ENCODE data around the gene PCDHGB2.
"Not testable (repeated sequence)": the region's sequence is repeated elsewhere in the genome, so short reads cannot be mapped to it uniquely, and the experiment has no call there.

Gene PCDHGB2

DNA sequence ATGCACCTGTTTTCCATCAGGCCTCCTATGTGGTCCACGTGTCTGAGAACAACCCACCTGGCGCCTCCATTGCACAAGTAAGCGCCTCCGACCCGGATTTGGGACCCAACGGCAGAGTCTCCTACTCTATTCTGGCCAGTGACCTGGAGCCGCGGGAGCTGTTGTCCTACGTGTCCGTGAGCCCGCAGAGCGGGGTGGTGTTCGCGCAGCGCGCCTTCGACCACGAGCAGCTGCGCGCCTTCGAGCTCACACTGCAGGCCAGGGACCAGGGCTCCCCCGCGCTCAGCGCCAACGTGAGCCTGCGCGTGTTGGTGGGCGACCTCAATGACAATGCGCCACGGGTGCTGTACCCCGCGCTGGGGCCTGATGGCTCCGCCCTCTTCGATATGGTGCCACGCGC lies 8.2 kb upstream of the PCDHGB2 start:
- no peak for DNase-seq

DNA sequence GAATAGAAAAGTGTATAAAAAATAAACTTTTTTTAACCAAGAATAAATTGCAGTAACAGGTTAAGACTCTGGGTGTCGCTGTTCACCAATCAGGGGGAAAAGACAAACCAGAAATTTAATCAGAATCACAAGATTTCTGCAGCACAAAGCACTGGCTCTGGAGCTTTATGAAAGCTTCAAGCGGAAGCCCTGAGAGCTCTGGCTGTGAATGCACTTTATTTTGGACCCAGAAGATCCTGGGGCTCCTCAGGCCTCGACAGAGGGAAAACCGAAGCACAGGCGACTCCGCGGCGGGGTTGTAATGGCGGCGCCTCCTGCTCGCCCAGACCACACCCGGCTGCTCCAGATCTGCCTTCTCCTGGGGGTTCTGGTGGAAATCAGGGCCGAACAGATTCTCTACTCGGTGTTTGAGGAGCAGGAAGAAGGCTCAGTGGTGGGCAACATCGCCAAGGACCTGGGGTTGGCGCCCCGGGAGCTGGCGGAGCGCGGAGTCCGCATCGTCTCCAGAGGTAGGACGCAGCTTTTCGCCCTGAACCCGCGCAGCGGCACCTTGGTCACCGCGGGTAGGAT lies 4.8 kb upstream of the PCDHGB2 start, which contains the start of gene PCDHGA4:
Gene PCDHGA4 (plus strand): TSS at position 122 of the 570 bp plus-strand sequence. CDS start 87 bp downstream, at position 209.
- DNase-seq, result peak in 1 of 2 experiments; percentile 7

DNA sequence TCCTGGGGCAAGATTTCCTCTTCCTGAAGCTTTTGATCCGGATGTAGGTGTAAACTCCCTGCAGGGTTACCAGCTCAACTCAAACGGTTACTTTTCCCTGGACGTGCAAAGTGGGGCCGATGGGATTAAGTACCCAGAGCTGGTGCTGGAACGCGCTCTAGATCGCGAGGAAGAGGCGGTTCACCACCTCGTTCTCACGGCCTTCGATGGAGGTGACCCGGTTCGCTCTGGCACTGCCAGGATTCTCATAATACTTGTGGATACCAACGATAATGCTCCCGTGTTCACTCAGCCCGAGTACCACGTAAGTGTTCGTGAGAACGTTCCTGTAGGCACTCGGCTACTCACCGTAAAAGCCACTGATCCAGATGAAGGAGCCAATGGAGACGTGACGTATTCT lies 4.2 kb upstream of the PCDHGB2 start:
- DNase-seq, result no peak

DNA sequence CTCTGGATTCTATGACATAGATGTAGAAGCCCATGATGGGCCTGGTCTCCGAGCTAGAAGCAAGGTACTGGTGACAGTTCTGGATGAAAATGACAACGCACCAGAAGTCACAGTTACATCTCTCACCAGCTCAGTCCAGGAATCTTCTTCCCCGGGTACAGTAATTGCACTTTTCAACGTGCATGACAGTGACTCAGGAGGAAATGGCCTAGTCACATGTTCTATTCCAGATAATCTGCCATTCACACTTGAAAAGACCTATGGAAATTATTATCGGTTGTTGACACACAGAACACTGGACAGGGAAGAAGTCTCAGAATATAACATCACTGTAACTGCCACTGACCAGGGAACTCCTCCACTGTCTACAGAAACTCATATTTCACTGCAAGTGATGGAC lies 3.7 kb upstream of the PCDHGB2 start:
- DNase-seq, result no peak

DNA sequence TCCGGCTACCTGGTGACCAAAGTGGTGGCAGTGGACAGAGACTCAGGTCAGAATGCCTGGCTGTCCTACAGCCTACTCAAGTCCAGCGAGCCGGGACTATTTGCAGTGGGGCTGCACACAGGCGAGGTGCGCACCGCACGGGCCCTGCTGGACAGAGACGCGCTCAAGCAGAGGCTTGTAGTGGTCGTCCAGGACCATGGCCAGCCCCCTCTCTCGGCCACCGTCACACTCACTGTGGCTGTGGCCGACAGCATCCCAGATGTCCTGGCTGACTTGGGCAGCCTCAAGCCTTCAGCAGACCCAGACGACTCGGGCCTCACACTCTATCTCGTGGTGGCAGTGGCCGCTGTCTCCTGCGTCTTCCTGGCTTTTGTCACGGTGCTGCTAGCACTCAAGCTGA lies 2.8 kb upstream of the PCDHGB2 start:
- no peak for DNase-seq

DNA sequence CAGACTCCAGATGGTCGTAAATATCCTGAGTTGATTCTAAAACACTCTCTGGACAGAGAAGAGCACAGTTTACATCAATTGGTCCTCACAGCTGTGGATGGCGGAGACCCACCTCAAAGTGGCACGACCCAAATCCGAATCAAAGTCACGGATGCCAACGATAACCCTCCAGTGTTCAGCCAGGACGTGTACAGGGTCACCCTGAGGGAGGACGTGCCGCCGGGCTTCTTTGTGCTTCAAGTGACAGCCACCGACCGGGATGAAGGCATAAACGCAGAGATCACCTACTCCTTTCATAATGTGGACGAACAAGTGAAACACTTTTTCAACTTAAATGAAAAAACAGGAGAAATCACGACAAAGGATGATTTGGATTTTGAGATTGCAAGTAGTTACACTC lies 891 bp downstream of the PCDHGB2 start:
- DNase-seq, result no peak

DNA sequence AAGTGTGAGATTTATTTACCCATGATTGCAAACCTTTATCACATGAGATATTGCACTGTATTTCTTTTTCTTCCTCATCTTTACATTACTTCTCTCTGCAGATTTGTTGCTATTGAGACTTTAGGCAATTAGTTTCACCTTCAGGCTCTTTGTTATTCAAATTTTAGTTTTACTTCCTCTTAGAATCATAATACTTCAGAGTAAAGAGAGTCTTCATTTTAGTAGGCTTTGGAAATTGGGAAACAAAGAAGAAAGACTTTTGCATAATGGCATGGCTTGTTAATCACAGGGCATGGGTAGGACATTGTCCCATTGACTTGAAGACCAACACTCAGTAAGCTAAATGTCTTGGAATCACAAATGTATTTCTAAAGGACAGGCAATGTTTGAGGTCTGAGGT lies 2.9 kb downstream of the PCDHGB2 start:
- DNase-seq, result no peak

DNA sequence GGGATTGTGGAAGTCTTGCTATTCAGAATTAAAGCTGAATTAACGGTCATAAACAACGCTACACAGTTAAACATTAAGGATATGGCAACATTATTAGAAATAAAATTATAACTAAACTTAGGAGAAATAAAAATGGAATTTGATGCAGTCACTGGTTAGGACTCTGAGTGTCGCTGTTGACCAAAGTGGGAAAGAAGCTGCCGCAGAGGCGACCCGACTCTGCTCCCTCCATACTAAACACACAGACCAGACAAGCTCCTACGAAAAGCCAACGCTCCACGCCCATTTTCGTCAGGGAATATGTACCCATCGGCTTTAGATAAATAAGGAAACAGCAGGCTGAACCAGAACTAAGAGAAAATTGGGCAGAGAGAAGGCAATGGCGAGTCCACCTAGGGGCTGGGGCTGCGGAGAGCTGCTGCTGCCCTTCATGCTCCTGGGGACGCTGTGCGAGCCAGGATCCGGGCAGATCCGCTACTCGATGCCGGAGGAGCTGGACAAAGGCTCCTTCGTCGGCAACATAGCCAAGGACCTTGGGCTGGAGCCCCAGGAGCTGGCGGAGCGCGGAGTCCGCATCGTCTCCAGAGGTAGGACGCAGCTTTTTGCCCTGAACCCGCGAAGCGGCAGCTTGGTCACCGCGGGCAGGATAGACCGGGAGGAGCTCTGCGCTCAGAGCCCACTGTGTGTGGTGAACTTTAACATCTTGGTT lies 4.3 kb downstream of the PCDHGB2 start, which contains the start of gene PCDHGA5:
Gene PCDHGA5 (plus strand): TSS at position 211 of the 709 bp plus-strand sequence. CDS start 169 bp downstream, at position 380.
- no peak for DNase-seq

DNA sequence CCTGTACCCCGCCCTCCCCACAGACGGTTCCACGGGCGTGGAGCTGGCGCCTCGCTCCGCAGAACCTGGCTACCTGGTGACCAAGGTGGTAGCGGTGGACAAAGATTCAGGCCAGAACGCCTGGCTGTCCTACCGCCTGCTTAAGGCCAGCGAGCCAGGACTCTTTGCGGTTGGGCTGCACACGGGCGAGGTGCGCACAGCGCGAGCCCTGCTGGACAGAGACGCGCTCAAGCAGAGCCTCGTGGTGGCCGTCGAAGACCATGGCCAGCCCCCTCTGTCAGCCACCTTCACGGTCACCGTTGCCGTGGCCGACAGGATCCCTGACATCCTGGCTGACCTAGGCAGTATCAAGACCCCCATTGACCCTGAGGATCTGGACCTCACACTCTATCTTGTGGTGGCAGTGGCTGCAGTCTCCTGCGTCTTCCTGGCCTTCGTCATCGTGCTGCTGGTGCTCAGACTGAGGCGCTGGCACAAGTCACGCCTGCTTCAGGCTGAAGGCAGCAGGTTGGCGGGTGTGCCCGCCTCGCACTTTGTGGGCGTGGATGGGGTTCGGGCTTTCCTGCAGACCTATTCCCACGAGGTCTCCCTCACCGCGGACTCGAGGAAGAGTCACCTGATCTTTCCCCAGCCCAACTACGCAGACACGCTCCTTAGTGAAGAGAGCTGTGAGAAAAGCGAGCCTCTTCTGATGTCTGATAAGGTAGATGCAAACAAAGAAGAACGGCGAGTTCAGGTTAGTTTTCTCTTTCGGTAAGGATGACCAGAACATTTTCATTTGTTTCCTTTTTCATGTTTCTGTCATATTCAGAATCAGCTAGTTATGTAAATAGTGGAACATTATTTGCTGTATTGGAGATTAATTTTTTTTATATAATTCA lies 6.5 kb downstream of the PCDHGB2 start:
- DNase-seq, result no peak

DNA sequence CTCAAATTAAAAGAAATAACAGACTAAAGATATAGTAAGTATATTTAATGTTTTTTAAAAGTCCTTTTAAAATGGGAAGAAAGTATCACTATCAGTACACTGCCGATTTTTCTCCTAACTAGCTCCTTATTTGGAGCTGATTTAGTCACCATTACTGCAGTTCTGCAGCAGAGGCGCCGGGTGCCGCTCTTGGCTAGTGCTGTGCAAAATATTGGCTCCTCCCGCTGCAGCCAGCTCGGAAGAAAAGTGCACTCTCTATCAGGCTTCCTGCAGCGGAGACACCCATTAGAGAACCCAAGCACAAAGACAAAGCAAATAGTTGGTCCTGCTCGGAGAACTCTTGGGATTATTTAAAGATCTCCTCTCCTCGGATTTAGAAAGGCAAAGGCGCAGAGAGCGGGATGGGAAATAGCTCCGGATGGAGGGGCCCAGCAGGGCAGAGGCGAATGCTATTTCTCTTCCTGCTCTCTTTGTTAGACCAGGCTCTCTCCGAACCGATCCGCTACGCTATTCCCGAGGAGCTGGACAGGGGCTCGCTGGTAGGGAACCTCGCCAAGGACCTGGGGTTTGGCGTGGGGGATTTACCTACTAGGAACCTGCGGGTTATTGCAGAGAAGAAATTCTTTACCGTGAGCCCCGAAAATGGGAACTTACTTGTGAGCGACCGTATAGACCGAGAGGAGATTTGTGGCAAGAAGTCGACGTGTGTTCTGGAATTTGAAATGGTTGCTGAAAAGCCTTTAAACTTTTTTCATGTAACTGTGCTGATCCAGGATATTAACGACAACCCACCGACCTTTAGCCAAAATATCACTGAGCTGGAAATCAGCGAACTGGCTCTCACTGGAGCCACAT lies 10.4 kb downstream of the PCDHGB2 start, which contains the start of gene PCDHGB3:
Gene PCDHGB3 (plus strand): TSS at position 249 of the 855 bp plus-strand sequence. CDS start 153 bp downstream, at position 402.
- no peak for DNase-seq

DNA sequence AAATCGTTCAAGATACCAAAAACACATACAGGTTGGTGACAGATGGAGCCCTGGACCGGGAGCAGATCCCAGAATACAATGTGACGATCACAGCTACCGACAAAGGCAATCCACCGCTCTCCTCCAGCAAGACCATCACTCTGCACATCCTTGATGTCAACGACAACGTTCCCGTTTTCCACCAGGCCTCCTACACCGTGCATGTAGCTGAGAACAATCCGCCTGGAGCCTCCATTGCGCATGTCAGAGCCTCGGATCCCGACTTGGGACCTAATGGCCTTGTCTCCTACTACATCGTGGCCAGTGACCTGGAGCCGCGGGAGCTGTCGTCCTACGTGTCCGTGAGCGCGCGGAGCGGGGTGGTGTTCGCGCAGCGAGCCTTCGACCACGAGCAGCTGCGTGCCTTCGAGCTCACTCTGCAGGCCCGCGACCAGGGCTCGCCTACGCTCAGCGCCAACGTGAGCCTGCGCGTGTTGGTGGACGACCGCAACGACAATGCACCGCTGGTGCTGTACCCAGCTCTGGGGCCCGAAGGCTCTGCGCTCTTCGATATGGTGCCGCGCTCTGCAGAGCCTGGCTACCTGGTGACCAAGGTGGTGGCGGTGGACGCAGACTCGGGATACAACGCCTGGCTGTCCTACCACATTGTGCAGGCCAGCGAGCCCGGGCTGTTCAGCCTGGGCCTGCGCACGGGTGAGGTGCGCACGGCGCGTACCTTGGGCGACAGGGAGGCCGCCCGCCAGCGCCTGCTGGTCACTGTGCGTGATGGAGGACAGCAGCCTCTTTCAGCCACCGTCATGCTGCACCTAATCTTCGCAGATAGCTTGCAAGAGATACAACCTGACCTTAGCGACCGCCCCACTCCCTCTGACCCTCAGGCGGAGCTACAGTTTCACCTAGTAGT lies 12.0 kb downstream of the PCDHGB2 start:
- DNase-seq, result no peak

DNA sequence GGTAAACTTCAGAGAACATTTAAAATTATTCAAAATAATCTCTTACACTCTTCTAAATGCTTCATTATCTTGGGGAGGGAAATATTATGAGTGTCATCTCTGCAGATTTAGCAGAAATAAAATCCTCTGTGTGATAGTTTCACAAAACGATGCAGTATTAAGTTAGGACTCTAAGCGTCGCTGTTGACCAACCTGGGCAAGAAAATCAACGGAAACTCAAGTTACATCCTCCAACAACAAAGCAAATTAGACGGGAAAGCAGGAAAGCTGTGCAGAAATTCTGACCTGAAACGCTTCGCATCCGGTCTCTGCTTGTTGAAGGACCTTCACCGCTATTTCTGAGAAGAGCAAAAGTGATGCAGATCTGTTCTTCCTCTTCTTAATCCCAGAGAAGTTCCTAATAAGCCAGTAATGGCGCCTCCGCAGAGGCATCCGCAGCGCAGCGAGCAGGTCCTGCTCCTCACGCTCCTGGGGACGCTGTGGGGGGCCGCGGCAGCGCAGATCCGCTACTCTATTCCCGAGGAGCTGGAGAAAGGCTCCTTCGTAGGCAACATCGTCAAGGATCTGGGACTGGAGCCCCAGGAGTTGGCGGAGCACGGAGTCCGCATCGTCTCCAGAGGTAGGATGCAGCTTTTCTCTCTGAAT lies 14.0 kb downstream of the PCDHGB2 start, which contains the start of gene PCDHGA6:
Gene PCDHGA6 (plus strand): TSS at position 219 of the 645 bp plus-strand sequence. CDS start 193 bp downstream, at position 412.
- no peak for DNase-seq

DNA sequence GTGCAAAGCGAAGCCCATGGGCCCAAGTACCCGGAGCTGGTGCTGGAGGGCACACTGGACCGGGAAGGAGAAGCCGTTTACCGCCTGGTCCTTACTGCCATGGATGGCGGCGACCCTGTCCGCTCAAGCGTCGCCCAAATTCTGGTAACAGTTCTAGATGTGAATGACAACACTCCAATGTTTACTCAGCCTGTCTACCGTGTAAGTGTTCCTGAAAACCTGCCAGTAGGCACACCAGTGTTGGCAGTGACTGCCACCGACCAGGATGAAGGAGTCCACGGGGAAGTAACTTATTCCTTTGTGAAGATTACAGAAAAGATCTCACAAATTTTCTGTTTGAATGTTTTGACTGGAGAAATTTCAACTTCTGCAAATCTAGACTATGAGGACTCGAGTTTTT lies 14.8 kb downstream of the PCDHGB2 start:
- DNase-seq, result no peak

DNA sequence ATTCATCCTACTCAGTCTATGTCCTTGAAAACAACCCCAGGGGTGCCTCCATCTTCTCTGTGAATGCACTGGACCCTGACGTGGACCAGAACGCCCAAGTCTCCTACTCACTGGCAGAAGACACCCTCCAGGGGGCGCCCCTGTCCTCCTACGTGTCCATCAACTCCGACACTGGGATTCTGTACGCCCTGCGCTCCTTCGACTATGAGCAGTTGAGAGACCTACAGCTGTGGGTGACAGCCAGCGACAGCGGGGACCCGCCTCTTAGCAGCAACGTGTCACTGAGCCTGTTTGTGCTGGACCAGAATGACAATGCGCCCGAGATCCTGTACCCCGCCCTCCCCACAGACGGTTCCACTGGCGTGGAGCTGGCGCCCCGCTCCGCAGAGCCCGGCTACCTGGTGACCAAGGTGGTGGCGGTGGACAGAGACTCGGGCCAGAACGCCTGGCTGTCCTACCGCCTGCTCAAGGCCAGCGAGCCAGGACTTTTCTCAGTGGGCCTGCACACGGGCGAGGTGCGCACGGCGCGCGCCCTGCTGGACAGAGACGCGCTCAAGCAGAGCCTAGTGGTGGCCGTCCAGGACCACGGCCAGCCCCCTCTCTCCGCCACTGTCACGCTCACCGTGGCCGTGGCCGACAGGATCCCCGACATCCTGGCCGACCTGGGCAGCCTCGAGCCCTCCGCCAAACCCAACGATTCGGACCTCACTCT lies 15.8 kb downstream of the PCDHGB2 start:
- not testable (repeated sequence) for DNase-seq

DNA sequence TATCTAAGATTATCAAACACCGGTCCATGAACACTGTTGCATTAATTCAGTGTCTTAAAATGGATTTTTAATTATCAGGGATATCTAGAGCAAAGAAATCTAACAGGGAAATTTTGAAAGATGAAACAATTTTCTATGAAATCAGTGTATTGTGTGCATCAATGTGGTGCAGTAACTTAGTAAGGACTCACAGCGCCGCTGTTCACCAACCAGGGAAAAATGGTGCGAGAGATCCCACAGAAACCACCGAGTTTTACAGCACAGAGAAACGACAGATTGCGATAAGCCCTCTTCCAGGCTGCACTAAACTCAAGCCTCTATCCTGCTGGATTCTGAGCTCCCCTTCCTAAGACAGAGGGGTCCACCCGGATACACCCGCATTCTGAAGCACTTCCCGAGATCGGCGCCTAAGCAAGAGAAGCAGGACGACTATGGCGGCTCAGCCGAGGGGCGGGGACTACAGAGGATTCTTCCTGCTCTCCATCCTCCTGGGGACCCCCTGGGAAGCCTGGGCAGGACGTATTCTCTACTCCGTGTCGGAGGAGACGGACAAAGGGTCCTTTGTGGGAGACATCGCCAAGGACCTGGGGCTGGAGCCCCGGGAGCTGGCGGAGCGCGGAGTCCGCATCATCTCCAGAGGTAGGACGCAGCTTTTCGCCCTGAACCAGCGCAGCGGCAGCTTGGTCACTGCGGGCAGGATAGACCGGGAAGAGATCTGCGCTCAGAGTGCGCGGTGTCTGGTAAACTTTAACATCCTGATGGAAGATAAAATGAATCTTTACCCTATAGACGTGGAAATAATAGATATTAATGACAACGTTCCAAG lies 22.9 kb downstream of the PCDHGB2 start, which contains the start of gene PCDHGA7:
Gene PCDHGA7 (plus strand): TSS at position 274 of the 826 bp plus-strand sequence. CDS start 158 bp downstream, at position 432.
- no peak for DNase-seq

DNA sequence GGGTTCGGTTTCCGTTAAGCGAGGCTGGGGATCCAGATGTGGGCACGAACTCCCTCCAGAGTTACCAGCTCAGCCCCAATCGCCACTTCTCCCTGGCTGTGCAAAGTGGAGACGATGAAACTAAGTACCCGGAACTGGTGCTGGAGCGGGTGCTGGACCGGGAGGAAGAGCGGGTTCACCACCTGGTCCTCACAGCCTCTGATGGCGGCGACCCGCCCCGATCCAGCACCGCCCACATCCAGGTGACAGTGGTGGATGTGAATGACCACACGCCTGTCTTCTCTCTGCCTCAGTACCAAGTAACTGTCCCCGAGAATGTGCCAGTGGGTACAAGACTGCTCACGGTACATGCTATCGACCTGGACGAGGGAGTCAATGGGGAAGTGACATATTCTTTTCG lies 23.6 kb downstream of the PCDHGB2 start:
- no peak for DNase-seq

DNA sequence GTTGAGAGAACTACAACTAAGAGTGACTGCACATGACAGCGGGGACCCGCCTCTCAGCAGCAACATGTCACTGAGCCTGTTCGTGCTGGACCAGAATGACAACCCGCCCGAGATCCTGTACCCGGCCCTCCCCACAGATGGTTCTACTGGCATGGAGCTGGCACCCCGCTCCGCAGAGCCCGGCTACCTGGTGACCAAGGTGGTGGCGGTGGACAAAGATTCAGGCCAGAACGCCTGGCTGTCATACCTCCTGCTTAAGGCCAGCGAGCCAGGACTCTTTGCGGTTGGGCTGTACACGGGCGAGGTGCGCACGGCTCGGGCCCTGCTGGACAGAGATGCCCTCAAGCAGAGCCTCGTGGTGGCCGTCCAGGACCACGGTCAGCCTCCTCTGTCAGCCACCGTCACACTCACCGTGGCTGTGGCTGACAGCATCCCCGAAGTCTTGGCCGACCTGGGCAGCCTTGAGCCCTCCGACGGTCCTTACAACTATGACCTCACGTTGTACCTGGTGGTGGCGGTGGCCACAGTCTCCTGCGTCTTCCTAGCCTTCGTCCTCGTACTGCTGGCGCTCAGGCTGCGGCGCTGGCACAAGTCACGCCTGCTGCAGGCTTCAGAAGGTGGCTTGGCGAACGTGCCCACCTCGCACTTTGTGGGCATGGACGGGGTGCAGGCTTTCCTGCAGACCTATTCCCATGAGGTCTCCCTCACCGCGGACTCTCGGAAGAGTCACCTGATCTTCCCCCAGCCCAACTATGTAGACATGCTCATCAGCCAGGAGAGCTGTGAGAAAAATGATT lies 24.9 kb downstream of the PCDHGB2 start:
- no peak for DNase-seq

Measured in AML-193 (cell line).